Mesothelial cell of epicardium (in vitro differentiated cells): Measurements from ENCODE around the gene STMN1. TPM values are rescaled to one million over a fixed set of nuclear protein-coding genes. Genes with fewer than 3 reads are reported as not detected.

ENCODE experiments used
- DNase-seq, 2 experiments: peaks; one replicate each; pipeline ENCODE4 v3.0.0; 2021; ENCODE audit warnings: low spot score in 2 of 2; ENCODE audit not compliant: unreplicated experiment in 2 of 2
- H3K27ac Mint-ChIP-seq: 2 replicates; pipeline ENCODE4 v1.8.0; 2021; ENCODE audit warnings: mixed read lengths
- H3K27me3 Mint-ChIP-seq: 2 replicates; pipeline ENCODE4 v1.8.0; 2021; ENCODE audit warnings: low read depth, mixed read lengths
- H3K36me3 Mint-ChIP-seq: 2 replicates; pipeline ENCODE4 v1.8.0; 2021; ENCODE audit warnings: mixed read lengths
- H3K4me1 Mint-ChIP-seq: 2 replicates; pipeline ENCODE4 v1.8.0; 2021; ENCODE audit warnings: mixed read lengths
- H3K4me3 Mint-ChIP-seq: 2 replicates; pipeline ENCODE4 v1.8.0; 2021; ENCODE audit warnings: mild to moderate bottlenecking, moderate library complexity, mixed read lengths
- H3K9me3 Mint-ChIP-seq: 2 replicates; pipeline ENCODE4 v1.8.0; 2021; ENCODE audit warnings: mixed read lengths
- total RNA-seq: library from RNA; stranded (reverse); gene quantifications from 3 replicates; pipeline ENCODE4 v1.2.1, GENCODE V29; 2021
- TF ChIP-seq, protein P1 (sequence below): fragments of 200-600 bp; sonication (generic); IDR thresholded peaks from one replicate; pipeline ENCODE4 v1.5.0; 2021; ENCODE audit warnings: antibody characterized with exemption; ENCODE audit not compliant: unreplicated experiment

The STMN1 gene
- total RNA-seq, 1 donor from 2014 or later, result 472 TPM

DNA sequence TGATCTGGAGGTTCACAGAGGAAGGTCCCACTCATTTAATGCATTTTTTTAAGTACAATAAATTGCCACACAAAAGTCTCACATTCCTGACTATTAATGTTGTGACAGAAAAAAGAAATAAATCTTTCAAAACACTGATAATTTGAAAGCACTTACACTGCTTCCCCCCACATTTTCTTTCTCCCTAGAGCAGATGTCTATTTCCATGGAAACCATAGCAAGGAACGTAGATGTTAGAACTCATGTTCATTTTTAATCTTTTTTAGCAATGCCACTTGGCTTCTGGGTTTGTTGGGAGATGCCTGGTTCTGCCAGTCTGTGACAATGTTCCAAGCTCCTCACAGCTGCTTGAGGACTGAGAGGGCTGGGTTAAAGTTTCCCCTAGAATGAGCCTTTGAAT is 1.9 kb upstream of the STMN1 start:
- Mint-ChIP-seq H3K36me3 (no peaks in the 10 kb centered on the region), H3K4me1 (peaks cover 35% of the 10 kb centered on the region), H3K27ac (no peak overlapping the region), H3K27me3 (no peaks in the 10 kb centered on the region), H3K9me3 (no peaks in the 10 kb centered on the region), H3K4me3 (no peak overlapping the region)
- no peak for DNase-seq
- TF ChIP-seq, protein P1, sequence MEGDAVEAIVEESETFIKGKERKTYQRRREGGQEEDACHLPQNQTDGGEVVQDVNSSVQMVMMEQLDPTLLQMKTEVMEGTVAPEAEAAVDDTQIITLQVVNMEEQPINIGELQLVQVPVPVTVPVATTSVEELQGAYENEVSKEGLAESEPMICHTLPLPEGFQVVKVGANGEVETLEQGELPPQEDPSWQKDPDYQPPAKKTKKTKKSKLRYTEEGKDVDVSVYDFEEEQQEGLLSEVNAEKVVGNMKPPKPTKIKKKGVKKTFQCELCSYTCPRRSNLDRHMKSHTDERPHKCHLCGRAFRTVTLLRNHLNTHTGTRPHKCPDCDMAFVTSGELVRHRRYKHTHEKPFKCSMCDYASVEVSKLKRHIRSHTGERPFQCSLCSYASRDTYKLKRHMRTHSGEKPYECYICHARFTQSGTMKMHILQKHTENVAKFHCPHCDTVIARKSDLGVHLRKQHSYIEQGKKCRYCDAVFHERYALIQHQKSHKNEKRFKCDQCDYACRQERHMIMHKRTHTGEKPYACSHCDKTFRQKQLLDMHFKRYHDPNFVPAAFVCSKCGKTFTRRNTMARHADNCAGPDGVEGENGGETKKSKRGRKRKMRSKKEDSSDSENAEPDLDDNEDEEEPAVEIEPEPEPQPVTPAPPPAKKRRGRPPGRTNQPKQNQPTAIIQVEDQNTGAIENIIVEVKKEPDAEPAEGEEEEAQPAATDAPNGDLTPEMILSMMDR, result no peak

DNA sequence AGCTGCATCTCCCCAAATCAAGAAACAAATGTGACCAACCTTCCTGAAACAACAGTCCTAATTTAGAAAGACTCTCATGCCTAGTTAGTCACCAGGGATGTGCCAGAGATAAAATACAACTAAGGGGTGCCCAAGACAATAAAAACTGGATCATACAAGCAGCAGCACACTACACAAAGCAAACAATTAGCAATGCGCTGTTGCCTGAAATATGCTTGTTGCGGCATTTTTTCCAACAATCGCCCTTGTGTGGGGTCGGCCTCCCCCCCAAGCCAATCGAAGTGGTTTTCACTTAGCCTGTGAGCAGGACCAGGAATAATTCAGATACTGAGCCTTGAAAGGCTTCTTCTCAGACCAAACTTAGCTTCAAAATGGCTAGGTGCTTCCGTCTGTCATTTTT is 1.4 kb upstream of the STMN1 start:
- H3K4me1 Mint-ChIP-seq, result peaks cover 39% of the 10 kb centered on the region
- peaks cover 2% of the 10 kb centered on the region for H3K36me3 Mint-ChIP-seq
- peak overlapping the region; percentile 88 for H3K4me3 Mint-ChIP-seq

DNA sequence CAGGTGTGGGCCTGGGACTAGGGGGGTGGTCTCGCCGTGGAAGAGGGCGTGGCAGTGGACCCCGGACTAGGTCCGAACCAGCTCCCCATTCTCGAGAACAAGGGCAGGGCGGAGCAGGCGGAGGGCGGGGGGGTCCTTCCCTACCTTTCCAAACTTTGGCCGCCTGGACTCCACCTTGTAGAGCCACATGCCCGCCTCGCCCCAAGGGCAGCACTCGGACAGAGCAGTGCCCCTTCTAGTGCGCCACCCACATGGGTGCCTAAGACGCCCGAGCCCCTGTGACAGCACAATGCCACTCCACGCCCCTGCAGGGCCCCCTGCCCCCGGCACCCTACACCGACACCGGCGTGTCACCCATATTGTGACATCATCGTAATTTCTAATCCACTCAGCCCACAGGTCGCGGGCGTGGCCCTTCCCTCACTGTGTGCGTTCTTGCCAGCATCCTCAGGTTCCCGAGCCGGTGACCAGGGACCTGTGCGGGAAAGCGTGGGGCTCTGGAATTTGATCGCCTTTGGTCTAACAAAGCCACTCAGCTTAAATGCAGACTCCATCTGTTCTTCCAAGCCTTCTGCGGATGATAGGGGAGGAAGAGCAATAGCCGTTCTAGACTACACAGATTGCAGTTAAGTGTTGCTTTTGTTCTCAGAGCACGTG is 553 bp upstream of the STMN1 start:
- H3K27me3 Mint-ChIP-seq, result no peaks in the 10 kb centered on the region
- H3K4me1 Mint-ChIP-seq, result peaks cover 41% of the 10 kb centered on the region
- DNase-seq, result no peak
- peak overlapping the region; percentile 60 for H3K27ac Mint-ChIP-seq
- peaks cover 4% of the 10 kb centered on the region for H3K36me3 Mint-ChIP-seq
- H3K9me3 Mint-ChIP-seq, result no peaks in the 10 kb centered on the region
- peak overlapping the region; percentile 88 for H3K4me3 Mint-ChIP-seq
- TF ChIP-seq, protein P1, result no peak

More for the DNA sequence above, 1.4 kb upstream of the STMN1 start:
- Mint-ChIP-seq H3K9me3 (no peaks in the 10 kb centered on the region), H3K27me3 (no peaks in the 10 kb centered on the region), H3K27ac (peak overlapping the region; percentile 30)
- DNase-seq, result no peak
- TF ChIP-seq, protein P1, result no peak

DNA sequence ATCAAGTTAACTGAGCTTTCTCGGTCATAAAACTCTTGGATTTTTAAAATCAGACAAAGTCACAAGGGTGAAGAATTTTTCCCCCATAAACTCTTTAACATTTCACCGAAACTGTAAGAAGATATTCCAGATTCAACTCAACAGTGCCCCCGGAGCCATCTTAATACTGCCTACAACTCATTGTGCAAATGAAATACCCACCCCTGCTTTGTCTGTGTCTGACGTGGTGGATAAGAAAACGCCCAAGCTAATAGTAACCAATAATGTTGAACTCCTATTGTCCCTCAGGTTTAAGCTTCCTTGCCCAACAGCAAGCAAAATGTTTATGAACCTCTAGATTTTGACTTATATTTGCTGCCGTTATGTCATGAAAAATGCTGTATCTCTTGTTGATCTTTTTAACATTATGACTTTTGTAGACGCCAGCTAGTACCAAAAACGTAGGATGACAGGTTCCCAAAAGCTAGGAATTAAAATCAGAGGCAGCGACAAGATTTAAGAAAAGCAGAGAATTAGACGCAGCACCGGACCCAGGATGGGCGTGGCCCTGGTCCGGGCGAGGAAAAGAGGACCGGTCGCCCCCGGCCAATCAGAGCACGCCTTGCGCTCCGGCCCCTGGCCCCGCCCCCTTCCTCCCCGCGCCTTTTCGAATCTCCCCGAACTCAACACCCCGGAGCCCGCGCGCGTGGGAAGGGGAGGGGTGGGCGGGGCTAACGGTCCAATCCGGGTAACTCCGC is 1.1 kb downstream of the STMN1 start:
- TF ChIP-seq, protein P1, result no peak
- H3K27ac Mint-ChIP-seq, result peak overlapping the region; percentile 86
- peaks cover 19% of the 10 kb centered on the region for H3K36me3 Mint-ChIP-seq
- no peaks in the 10 kb centered on the region for H3K9me3 Mint-ChIP-seq
- H3K4me1 Mint-ChIP-seq, result peaks cover 41% of the 10 kb centered on the region
- peak; percentile 92 to 96 for DNase-seq
- no peaks in the 10 kb centered on the region for H3K27me3 Mint-ChIP-seq
- peak overlapping the region; percentile 88 for H3K4me3 Mint-ChIP-seq

DNA sequence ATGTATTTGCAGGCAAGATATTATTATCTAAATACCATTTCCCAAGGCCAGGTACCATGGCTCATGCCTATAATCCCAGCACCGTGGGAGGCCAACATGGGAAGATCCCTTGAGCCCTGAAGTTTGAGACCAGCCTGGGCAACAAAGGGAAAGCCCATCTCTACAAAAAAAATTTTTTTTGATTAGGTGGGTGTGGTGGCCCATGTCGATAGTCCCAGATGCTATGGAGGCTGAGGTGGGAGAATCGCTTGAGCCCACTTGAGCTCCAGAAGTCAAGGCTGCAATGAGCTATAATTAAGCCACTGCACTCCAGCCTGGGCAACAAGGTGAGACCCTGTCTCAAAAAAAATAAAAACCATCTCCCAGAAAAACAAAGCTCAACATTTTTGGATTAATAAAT is 2.2 kb downstream of the STMN1 start:
- Mint-ChIP-seq H3K36me3 (peaks cover 23% of the 10 kb centered on the region), H3K4me3 (peak overlapping the region; percentile 88), H3K27me3 (no peaks in the 10 kb centered on the region), H3K27ac (peak overlapping the region; percentile 86), H3K9me3 (no peaks in the 10 kb centered on the region), H3K4me1 (peaks cover 40% of the 10 kb centered on the region)
- DNase-seq, result no peak
- TF ChIP-seq, protein P1, result no peak
